A549 (cell line): ENCODE data around the gene MYO18A. TPM values are rescaled to one million over a fixed set of nuclear protein-coding genes. Genes with fewer than 3 reads are reported as not detected.

Experiments used
- ATAC-seq, 2 experiments: fragments of 200-7000 bp in 1 of 2; fragments of >200 bp in 1 of 2; cut with Nextera tagmentation in 1 of 2; cut with Tn5 transposase in 1 of 2; 3 replicates each; pipeline versions ENCODE4 v1.8.0 to v1.9.1; 2018 to 2020; ENCODE audit warnings: mild to moderate bottlenecking in 1 of 2, moderate library complexity in 1 of 2
- CTCF ChIA-PET: fragments of 300-600 bp; sonication (Branson Sonifier 250); formaldehyde crosslinking; extraction: SDS; loops from one replicate; lab custom pipeline; 2021; ENCODE audit warnings: antibody characterized with exemption, inconsistent platforms; lab: Yijun Ruan, JAX
- POLR2A ChIA-PET: fragments of 350-600 bp; formaldehyde crosslinking; extraction: SDS; loops from one replicate; lab custom pipeline; 2021; ENCODE audit warnings: antibody characterized with exemption, inconsistent platforms; lab: Yijun Ruan, JAX
- DNase-seq, 2 experiments: peaks; one replicate each; pipeline versions ENCODE4 v3.0.0 to v3.0.0-alpha.2; 2011 to 2016; ENCODE audit warnings: low read depth in 1 of 2, low spot score in 1 of 2
- FAIRE-seq: peaks from 2 replicates; lab custom pipeline; 2011; peaks lifted over from hg19 to GRCh38; lab: Jason Lieb, UNC
- H3K27ac ChIP-seq, 2 experiments: fragments of >200 bp; sonication (Bioruptor Twin); formaldehyde crosslinking; 3 replicates each; pipeline ENCODE4 v1.5.1; 2016 to 2017
- H3K4me1 ChIP-seq: fragments of >200 bp; sonication (Bioruptor Twin); formaldehyde crosslinking; 3 replicates; pipeline ENCODE4 v1.6.1; 2016
- H3K4me2 ChIP-seq: fragments of >200 bp; sonication (Bioruptor Twin); formaldehyde crosslinking; 3 replicates; pipeline ENCODE4 v1.6.1; 2016
- H3K4me3 ChIP-seq: fragments of >200 bp; sonication (Bioruptor Twin); formaldehyde crosslinking; 3 replicates; pipeline ENCODE4 v1.5.1; 2016
- H3K9me3 ChIP-seq: fragments of >200 bp; sonication (Bioruptor Twin); formaldehyde crosslinking; 3 replicates; pipeline ENCODE4 v1.6.1; 2016
- CHD2 ChIP-seq: fragments of 150-350 bp; IDR thresholded peaks from 2 replicates; pipeline ENCODE4 v1.6.1; 2014; ENCODE audit warnings: low read length; ENCODE audit not compliant: partially characterized antibody
- EHF ChIP-seq: fragments of 250-450 bp; sonication (Bioruptor Pico); IDR thresholded peaks from 2 replicates; pipeline ENCODE4 v1.5.0; 2020; ENCODE audit warnings: mild to moderate bottlenecking
- EHMT2 ChIP-seq: fragments of 200-600 bp; sonication (generic); IDR thresholded peaks from 2 replicates; pipeline ENCODE4 v1.6.1; 2016; ENCODE audit warnings: antibody characterized with exemption, low read depth, mild to moderate bottlenecking, moderate library complexity
- EP300 ChIP-seq, 2 experiments: fragments of >200 bp; sonication (Bioruptor Twin); formaldehyde crosslinking; IDR thresholded peaks; 2 replicates in 1 of 2; 3 replicates in 1 of 2; pipeline ENCODE4 v1.6.1; 2016 to 2017
- ESRRA ChIP-seq: fragments of 150-350 bp; IDR thresholded peaks from 2 replicates; pipeline ENCODE4 v1.6.1; 2014; ENCODE audit warnings: mild to moderate bottlenecking, low read length, borderline replicate concordance
- FOSL2 ChIP-seq, 2 experiments: fragments of 450-650 bp in 1 of 2; fragments of >200 bp in 1 of 2; sonication (Bioruptor Twin) in 1 of 2; formaldehyde crosslinking; IDR thresholded peaks; 2 replicates each; pipeline versions ENCODE4 v1.5.0 to v1.6.1; 2016 to 2020; ENCODE audit warnings: mild to moderate bottlenecking in 1 of 2, moderate library complexity in 1 of 2
- FOXS1 ChIP-seq: fragments of 250-450 bp; sonication (Bioruptor Pico); IDR thresholded peaks from 2 replicates; pipeline ENCODE4 v1.5.0; 2020; ENCODE audit warnings: mild to moderate bottlenecking, moderate library complexity
- GATA3 ChIP-seq: IDR thresholded peaks from 2 replicates; pipeline ENCODE4 v1.6.1; 2012; ENCODE audit warnings: borderline replicate concordance
- HMGXB4 ChIP-seq: fragments of 250-450 bp; sonication (Bioruptor Pico); IDR thresholded peaks from 2 replicates; pipeline ENCODE4 v1.5.0; 2021; ENCODE audit warnings: mild to moderate bottlenecking, moderate library complexity, borderline replicate concordance
- HOXB13 ChIP-seq: fragments of 250-450 bp; sonication (Bioruptor Pico); IDR thresholded peaks from 2 replicates; pipeline ENCODE4 v1.5.0; 2020; ENCODE audit warnings: low read depth, mild to moderate bottlenecking, moderate library complexity
- HOXB5 ChIP-seq: fragments of 250-450 bp; sonication (Bioruptor Pico); IDR thresholded peaks from 2 replicates; pipeline ENCODE4 v1.5.0; 2020; ENCODE audit warnings: mild to moderate bottlenecking, moderate library complexity
- JUN ChIP-seq, 2 experiments: fragments of >200 bp; sonication (Bioruptor Twin); formaldehyde crosslinking; IDR thresholded peaks; 2 replicates in 1 of 2; 3 replicates in 1 of 2; pipeline ENCODE4 v1.6.1; 2016 to 2017
- JUNB ChIP-seq: fragments of >200 bp; sonication (Bioruptor Twin); formaldehyde crosslinking; IDR thresholded peaks from 2 replicates; pipeline ENCODE4 v1.6.1; 2016
- MAFK ChIP-seq: fragments of 450-650 bp; IDR thresholded peaks from 2 replicates; pipeline ENCODE4 v1.6.1; 2014; ENCODE audit not compliant: partially characterized antibody
- MAZ ChIP-seq: fragments of 150-350 bp; IDR thresholded peaks from 2 replicates; pipeline ENCODE4 v1.6.1; 2014; ENCODE audit warnings: antibody characterized with exemption, low read depth, low read length, borderline replicate concordance
- MYC ChIP-seq: IDR thresholded peaks from 2 replicates; pipeline ENCODE4 v1.6.1; 2012; ENCODE audit warnings: mild to moderate bottlenecking, inconsistent platforms, low read length, improper control_type of control experiment, borderline replicate concordance
- NFE2L2 ChIP-seq: fragments of 150-350 bp; conservative IDR thresholded peaks from 2 replicates; pipeline ENCODE4 v1.6.1; 2014; ENCODE audit warnings: low read length
- PBX3 ChIP-seq: IDR thresholded peaks from 2 replicates; pipeline ENCODE4 v1.6.1; 2012
- POLR2A ChIP-seq: IDR thresholded peaks from 2 replicates; pipeline ENCODE4 v1.6.1; 2012; ENCODE audit warnings: mild to moderate bottlenecking, low read length
- POLR2AphosphoS2 ChIP-seq: conservative IDR thresholded peaks from 2 replicates; pipeline ENCODE4 v1.6.1; 2012; ENCODE audit warnings: low read length, improper control_type of control experiment, inconsistent platforms
- SMC3 ChIP-seq: fragments of >200 bp; sonication (Bioruptor Twin); formaldehyde crosslinking; IDR thresholded peaks from 3 replicates; pipeline ENCODE4 v1.6.1; 2018; ENCODE audit warnings: inconsistent platforms
- TP53 ChIP-seq: fragments of 250-450 bp; sonication (Bioruptor Pico); IDR thresholded peaks from 2 replicates; pipeline ENCODE4 v1.5.0; 2021; ENCODE audit warnings: mild to moderate bottlenecking, moderate library complexity
- ZC3H11A ChIP-seq: fragments of 450-650 bp; IDR thresholded peaks from 2 replicates; pipeline ENCODE4 v1.6.1; 2014; ENCODE audit warnings: antibody characterized with exemption, mild to moderate bottlenecking
- WGBS: methylation state at CpG from one replicate; pipeline ENCODE4 v1.1.6; 2017; ENCODE audit errors: missing lambda C conversion rate; 5-methylcytosine and 5-hydroxymethylcytosine counted together
- polyA plus RNA-seq, 4 experiments: library from polyadenylated mRNA; depleted of rRNA in 3 of 4; stranded (reverse); fragments of >200 nt; fragmentation: RNase III in 1 of 4; extraction: RNeasy Plus Mini Kit Qiagen cat#74134 plus additional on column Dnase treatment in 1 of 4; gene quantifications; 2 replicates in 3 of 4; 3 replicates in 1 of 4; pipeline ENCODE4 v1.2.3, GENCODE V29; 2011 to 2017
- TF ChIP-seq, protein P1 (sequence below): IDR thresholded peaks from 2 replicates; pipeline ENCODE4 v1.6.1; 2012; ENCODE audit warnings: low read depth, borderline replicate concordance
- TF ChIP-seq, protein P2 (sequence below): fragments of 250-450 bp; sonication (Bioruptor Pico); IDR thresholded peaks from 2 replicates; pipeline ENCODE4 v1.5.0; 2020; ENCODE audit warnings: low read depth, mild to moderate bottlenecking, moderate library complexity
- TF ChIP-seq, protein P3 (sequence below): IDR thresholded peaks from 2 replicates; pipeline ENCODE4 v1.6.1; 2012
- TF ChIP-seq, protein P4 (sequence below): fragments of 150-350 bp; IDR thresholded peaks from 2 replicates; pipeline ENCODE4 v1.6.1; 2014; ENCODE audit warnings: low read depth, mild to moderate bottlenecking, low read length

MYO18A gene
- polyA plus RNA-seq, 2 of the 4 experiments (the other 2 are of a cell fraction) = 12.3 to 28.4 TPM

- no peak for DNase-seq
- H3K4me2 ChIP-seq = peak overlapping the region; percentile 70
Observed at GRCh38 chr17:29155966-29156338, 24.2 kb downstream of the MYO18A start.

DNA sequence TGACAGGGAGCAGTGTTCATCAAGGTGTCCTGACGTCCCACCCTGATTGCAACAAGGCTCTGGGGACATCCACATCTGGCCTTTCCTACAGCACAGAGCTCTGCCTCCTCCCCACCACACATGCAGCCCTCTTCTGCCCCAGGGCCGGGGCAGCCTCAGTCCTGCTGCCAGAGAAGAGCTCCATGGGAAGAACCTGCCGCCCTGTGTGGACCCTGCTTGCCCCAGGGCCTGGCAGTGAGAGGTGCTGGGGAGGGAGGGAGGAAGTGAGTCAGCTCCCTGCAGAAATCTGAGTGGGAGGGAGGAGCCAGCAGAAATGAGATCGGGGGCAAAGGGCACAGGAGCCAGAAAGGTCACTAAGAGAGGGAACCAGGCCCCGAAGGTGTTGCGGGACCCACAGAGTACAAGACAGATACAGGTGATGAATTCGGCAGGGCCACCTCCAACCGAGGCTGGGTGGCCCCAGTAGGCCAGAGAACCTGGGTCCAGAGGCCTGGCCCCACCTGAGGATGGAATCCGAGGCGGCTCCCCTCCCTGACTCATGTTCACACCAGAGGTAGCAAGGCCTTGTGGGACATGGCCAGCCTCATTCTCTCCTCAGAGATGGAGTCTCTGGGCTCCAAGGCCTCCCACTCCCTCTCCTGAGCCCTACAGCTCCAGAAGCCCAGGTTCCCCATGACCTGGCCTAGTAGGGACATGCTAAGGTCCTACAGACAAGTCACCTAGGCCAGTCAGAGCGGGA lies 24.8 kb downstream of the MYO18A start:
- no peaks in the 10 kb centered on the region for H3K9me3 ChIP-seq
- no peak for TF ChIP-seq POLR2AphosphoS2
- TF ChIP-seq MAFK = peak; percentile 20
- TF ChIP-seq EHMT2 = no peak
- no peak for TF ChIP-seq FOSL2 (IDR thresholded peaks at IDR 0.05)
- peak; percentile 81 for TF ChIP-seq FOSL2 (CRISPR knock-in tag; IDR thresholded peaks at IDR 0.05)
- TF ChIP-seq EHF (CRISPR knock-in tag) = peak; percentile 90
- TF ChIP-seq JUNB = peak; percentile 54; the same call in 1 of the 2 replicates
- TF ChIP-seq POLR2A = peak; percentile 19; the same call in 1 of the 2 replicates
- TF ChIP-seq JUN (IDR thresholded peaks at IDR 0.05) = peak in 1 of 2 experiments; percentile 78; a peak in 3 of 5 replicates
- TF ChIP-seq NFE2L2 = no peak
- peak; percentile 12; the same call in 1 of the 2 replicates for TF ChIP-seq GATA3
- TF ChIP-seq CHD2 = no peak
- TF ChIP-seq HMGXB4 (CRISPR knock-in tag) = peak; percentile 54; the same call in 1 of the 2 replicates
- TF ChIP-seq FOXS1 (CRISPR knock-in tag) = peak; percentile 55
- no peak for TF ChIP-seq MAZ
- TF ChIP-seq, protein P1, sequence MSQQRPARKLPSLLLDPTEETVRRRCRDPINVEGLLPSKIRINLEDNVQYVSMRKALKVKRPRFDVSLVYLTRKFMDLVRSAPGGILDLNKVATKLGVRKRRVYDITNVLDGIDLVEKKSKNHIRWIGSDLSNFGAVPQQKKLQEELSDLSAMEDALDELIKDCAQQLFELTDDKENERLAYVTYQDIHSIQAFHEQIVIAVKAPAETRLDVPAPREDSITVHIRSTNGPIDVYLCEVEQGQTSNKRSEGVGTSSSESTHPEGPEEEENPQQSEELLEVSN = peak; percentile 85; the same call in 1 of the 2 replicates
- 0 out of 2 replicates have a peak, but pooled peaks have one; percentile 44 for TF ChIP-seq TP53
- peak; percentile 90 for TF ChIP-seq HOXB5 (CRISPR knock-in tag)
- 0 out of 3 replicates have a peak, but pooled peaks have one; percentile 22 for TF ChIP-seq SMC3
- peak; percentile 93 for TF ChIP-seq HOXB13 (CRISPR knock-in tag)
- TF ChIP-seq, protein P2, sequence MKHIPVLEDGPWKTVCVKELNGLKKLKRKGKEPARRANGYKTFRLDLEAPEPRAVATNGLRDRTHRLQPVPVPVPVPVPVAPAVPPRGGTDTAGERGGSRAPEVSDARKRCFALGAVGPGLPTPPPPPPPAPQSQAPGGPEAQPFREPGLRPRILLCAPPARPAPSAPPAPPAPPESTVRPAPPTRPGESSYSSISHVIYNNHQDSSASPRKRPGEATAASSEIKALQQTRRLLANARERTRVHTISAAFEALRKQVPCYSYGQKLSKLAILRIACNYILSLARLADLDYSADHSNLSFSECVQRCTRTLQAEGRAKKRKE (CRISPR knock-in tag) = peak; percentile 92; the same call in 1 of the 2 replicates
- TF ChIP-seq, protein P3, sequence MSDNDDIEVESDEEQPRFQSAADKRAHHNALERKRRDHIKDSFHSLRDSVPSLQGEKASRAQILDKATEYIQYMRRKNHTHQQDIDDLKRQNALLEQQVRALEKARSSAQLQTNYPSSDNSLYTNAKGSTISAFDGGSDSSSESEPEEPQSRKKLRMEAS = peak; percentile 86
- peak in 1 of 2 experiments; percentile 41; a peak in 1 of 5 replicates for TF ChIP-seq EP300 (IDR thresholded peaks at IDR 0.05)
- WGBS = 13% methylated on average over 10 of the region's 11 CpGs
- H3K4me2 ChIP-seq = peak overlapping the region; percentile 70
- H3K4me1 ChIP-seq = peaks cover 95% of the 10 kb centered on the region
- H3K27ac ChIP-seq = peak overlapping the region; percentile 81 to 94
- H3K4me3 ChIP-seq = no peak overlapping the region
- DNase-seq = peak; percentile 85 to 90
- ChIA-PET POLR2A (interaction anchor here (0.7 to 2.0 kb wide), 5 partner anchors 10 to 235 kb away, joined by 3 to 9 read pairs (median 6); partner anchors contain the start of genes MYO18A, NUFIP2 and TAOK1), CTCF (interaction anchor here (0.5 to 21.3 kb wide), 6 partner anchors 9 to 404 kb away, joined by 3 to 263 read pairs (median 12); partner anchors contain the start of gene MYO18A)
- ATAC-seq = peak; percentile 75 to 86
- FAIRE-seq = no peak

More at GRCh38 chr17:29155966-29156338, 24.2 kb downstream of the MYO18A start:
- ATAC-seq = no peak
- FAIRE-seq = no peak
- Histone ChIP-seq H3K27ac (peak overlapping the region; percentile 81 to 94), H3K9me3 (no peaks in the 10 kb centered on the region), H3K4me3 (no peak overlapping the region), H3K4me1 (peaks cover 95% of the 10 kb centered on the region)
- ChIA-PET CTCF (interaction anchor here (0.9 to 21.3 kb wide), 6 partner anchors 9 to 214 kb away, joined by 3 to 263 read pairs (median 11); partner anchors contain the start of gene MYO18A), POLR2A (interaction anchor here (1.0 to 2.0 kb wide), 3 partner anchors 21 to 234 kb away, joined by 3 to 9 read pairs (median 6); partner anchors contain the start of genes NUFIP2 and TAOK1)
- TF ChIP-seq SMC3 (no peak), MYC (no peak), ZC3H11A (no peak), ESRRA (no peak), PBX3 (no peak), MAZ (no peak), FOSL2 (IDR thresholded peaks at IDR 0.05) (no peak), FOSL2 (CRISPR knock-in tag; IDR thresholded peaks at IDR 0.05) (no peak), MAFK (no peak), JUNB (no peak), POLR2A (no peak), GATA3 (no peak)
- TF ChIP-seq, protein P4, sequence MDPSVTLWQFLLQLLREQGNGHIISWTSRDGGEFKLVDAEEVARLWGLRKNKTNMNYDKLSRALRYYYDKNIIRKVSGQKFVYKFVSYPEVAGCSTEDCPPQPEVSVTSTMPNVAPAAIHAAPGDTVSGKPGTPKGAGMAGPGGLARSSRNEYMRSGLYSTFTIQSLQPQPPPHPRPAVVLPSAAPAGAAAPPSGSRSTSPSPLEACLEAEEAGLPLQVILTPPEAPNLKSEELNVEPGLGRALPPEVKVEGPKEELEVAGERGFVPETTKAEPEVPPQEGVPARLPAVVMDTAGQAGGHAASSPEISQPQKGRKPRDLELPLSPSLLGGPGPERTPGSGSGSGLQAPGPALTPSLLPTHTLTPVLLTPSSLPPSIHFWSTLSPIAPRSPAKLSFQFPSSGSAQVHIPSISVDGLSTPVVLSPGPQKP = no peak
- WGBS = 100% methylated on average over 3 of the region's 3 CpGs
